ENCODE measurements around the gene POMGNT2.

DNA sequence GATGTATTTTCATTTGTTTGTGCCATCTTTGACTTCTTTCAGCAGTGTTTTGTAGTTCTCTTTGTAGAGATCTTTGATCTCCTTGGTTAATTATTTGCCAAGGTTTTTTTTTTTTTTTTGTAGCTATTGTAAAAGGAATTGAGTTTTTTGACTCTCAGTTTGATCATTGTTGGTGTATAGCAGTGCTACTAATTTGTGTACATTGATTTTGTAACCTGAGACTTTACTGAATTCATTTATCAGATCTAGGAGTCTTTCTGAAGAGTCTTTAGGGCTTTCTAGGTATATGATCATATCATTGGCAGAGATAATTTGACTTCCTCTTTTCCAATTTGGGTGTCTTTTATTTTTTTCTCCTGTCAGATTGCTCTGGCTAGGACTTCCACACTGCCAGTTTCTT is 42.2 kb upstream of the POMGNT2 start:
- TF ChIP-seq, protein P1, sequence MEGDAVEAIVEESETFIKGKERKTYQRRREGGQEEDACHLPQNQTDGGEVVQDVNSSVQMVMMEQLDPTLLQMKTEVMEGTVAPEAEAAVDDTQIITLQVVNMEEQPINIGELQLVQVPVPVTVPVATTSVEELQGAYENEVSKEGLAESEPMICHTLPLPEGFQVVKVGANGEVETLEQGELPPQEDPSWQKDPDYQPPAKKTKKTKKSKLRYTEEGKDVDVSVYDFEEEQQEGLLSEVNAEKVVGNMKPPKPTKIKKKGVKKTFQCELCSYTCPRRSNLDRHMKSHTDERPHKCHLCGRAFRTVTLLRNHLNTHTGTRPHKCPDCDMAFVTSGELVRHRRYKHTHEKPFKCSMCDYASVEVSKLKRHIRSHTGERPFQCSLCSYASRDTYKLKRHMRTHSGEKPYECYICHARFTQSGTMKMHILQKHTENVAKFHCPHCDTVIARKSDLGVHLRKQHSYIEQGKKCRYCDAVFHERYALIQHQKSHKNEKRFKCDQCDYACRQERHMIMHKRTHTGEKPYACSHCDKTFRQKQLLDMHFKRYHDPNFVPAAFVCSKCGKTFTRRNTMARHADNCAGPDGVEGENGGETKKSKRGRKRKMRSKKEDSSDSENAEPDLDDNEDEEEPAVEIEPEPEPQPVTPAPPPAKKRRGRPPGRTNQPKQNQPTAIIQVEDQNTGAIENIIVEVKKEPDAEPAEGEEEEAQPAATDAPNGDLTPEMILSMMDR (conservative IDR thresholded peaks at IDR 0.05 in 1 of 2, IDR thresholded peaks at IDR 0.05 in 1 of 2; ENCODE audit: low read depth in 1 of 2, low read length in 2 of 2), result no peak
- TF ChIP-seq EZH2 (IDR thresholded peaks at IDR 0.05; ENCODE audit: low read length, missing control alignments), result no peak

Data from fibroblast of lung (primary cell).